Left ventricle myocardium inferior (tissue), 1 donor: ENCODE results near the gene ANKRD16. TPM values are rescaled to one million over a fixed set of nuclear protein-coding genes. Genes with fewer than 3 reads are reported as not detected.

Experiments
- DNase-seq: peaks from one replicate; pipeline ENCODE4 v3.0.0-alpha.2; 2020
- H3K27ac ChIP-seq: fragments of 200-600 bp; replicated peaks from 2 replicates; pipeline ENCODE4 v1.8.0; 2021
- H3K27me3 ChIP-seq: fragments of 200-600 bp; 2 replicates; pipeline ENCODE4 v1.8.0; 2021; ENCODE audit warnings: low read depth
- H3K36me3 ChIP-seq: fragments of 200-600 bp; 2 replicates; pipeline ENCODE4 v1.8.0; 2021
- H3K4me1 ChIP-seq: fragments of 200-600 bp; 2 replicates; pipeline ENCODE4 v1.8.0; 2021
- H3K4me3 ChIP-seq: fragments of 200-600 bp; 2 replicates; pipeline ENCODE4 v1.8.0; 2021; ENCODE audit warnings: mild to moderate bottlenecking, moderate library complexity
- H3K9me3 ChIP-seq: fragments of 200-600 bp; replicated peaks from 2 replicates; pipeline ENCODE4 v1.8.0; 2021
- CTCF ChIP-seq: fragments of 200-600 bp; IDR thresholded peaks from 2 replicates; pipeline ENCODE4 v1.8.0; 2021; ENCODE audit warnings: antibody characterized with exemption, mild to moderate bottlenecking, borderline replicate concordance
- intact Hi-C: fragments of 100-400 bp; cut with micrococcal nuclease; formaldehyde crosslinking; loops from one replicate; pipeline ENCODE4 v1.11.0; 2022
- long read RNA-seq: library from polyadenylated mRNA; unstranded; transcript quantifications from one replicate; pipeline ENCODE4 v2.0.0, GENCODE V29; 2021
- total RNA-seq: library from RNA; stranded (reverse); fragmentation: NEBNext Ultra II Directional; extraction: Animal tissue kit (Norgen Biotek cat#: 25700); gene quantifications from one replicate; pipeline ENCODE4 v1.2.1, GENCODE V29; 2021
- donor health status: DM: no; HTN: yes; CAD: no; lungs with severe emphysema.

Gene ANKRD16
- total RNA-seq: 2.3 TPM
- long read RNA-seq, partial matches to known transcripts: 0 of 5 reads
- long read RNA-seq, other reads (novel, unspliced or antisense): 3 of 5 reads

DNA sequence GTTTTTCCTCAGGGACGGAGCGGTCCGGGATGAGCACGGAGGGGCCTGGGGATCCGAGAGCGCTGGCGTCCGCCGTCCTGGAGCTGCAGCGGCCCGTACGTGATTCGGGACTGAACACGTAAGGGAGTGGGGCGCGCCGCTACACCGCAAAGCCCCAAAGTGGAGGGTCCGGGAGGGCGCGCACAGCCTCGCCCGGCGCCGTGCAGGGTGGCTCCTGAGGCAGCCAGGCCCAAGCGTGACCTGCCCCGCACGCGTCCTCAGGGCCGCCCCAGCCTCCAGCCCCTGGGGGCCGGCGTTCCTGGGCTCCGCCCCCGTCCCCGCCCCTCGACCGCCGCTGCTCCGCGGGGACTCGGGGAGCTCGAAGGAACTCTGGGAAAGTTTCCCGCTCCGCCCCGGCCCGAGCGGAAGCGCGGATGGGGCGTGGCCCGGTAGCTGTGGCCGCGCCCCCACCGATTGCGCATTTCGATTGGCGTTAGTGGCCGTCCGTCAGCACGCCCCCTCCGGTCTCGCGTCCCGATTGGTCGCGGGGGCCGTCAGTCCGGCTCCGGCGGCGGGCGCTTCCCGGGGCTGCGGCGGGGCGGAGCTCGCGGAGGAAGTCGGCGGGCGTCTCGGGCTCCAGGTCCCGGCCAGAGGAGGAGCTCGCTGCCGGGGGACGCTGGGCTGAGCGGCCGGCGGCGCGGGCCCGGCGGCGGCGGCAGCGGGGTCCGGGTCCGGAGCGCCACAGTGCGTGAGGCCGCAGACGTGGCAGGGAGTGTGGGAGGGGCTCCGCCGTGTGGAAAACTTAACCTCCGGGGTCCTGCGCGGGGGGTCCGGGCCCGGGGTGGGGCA lies at the start of gene ANKRD16, which contains the start of gene FBH1:
ANKRD16 (minus strand) TSS at position 270 of the 828 bp plus-strand sequence. CDS start 539 bp downstream, outside the sequence.
FBH1 (plus strand) TSS at position 620 of the 828 bp plus-strand sequence; CDS start at position 723, 103 bp downstream.
- Histone ChIP-seq H3K9me3 (no peaks in the 10 kb centered on the region), H3K4me3 (peak within 1 kb of the TSS; percentile 90), H3K27me3 (no peaks in the 10 kb centered on the region), H3K4me1 (peaks cover 69% of the 10 kb centered on the region), H3K27ac (peak within 1 kb of the TSS; percentile 93), H3K36me3 (peaks cover 30% of the 10 kb centered on the region)
- intact Hi-C loops: no loop called here
- peak; percentile 99 for DNase-seq
- TF ChIP-seq CTCF: no peak

DNA sequence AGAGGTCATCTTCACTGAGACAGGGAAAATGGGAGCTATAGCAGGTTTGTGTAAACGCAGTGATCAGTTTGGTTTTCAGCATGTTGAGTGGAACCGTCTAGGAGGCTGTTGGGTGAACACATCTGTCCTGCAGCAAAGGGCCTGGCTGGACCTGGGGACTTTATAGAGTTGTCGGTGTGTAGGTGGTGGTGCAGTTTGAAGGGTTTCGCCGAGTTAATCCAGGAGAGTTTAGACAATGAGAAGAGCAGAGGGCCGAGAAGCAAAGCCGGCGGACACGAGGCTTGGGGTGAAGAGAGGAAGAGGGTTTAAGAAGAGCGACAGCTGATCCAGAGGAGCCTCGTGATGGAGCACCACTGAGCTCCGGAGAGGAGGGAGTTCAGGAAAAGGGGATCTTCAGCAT lies 48.6 kb upstream of the ANKRD16 start:
- no peak for TF ChIP-seq CTCF
- H3K36me3 ChIP-seq: peaks cover 49% of the 10 kb centered on the region
- H3K9me3 ChIP-seq: no peaks in the 10 kb centered on the region
- no peak for DNase-seq
- H3K4me3 ChIP-seq: no peak overlapping the region
- intact Hi-C loops: no loop called here
- H3K4me1 ChIP-seq: peaks cover 29% of the 10 kb centered on the region
- H3K27me3 ChIP-seq: no peaks in the 10 kb centered on the region
- H3K27ac ChIP-seq: no peak overlapping the region

DNA sequence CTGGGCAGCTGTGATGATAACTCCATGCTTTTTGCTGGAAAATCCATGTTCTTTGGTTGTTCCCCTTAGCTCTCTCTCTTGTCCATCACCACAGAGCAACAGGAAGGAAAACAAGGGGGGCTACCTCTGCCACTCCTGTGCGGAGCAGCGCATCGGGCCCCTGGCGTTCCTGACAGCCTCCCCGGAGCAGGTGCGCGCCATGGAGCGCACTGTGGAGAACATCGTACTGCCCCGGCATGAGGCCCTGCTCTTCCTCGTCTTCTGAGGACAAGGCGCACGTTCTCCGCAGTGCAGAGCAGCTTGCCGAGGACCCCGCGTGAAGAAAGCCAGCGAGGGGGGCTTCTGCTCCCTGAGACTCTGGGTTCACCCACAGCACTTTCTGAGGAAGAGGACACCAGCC lies 47.3 kb upstream of the ANKRD16 start:
- no peak for TF ChIP-seq CTCF
- Histone ChIP-seq H3K4me1 (peaks cover 17% of the 10 kb centered on the region), H3K9me3 (no peaks in the 10 kb centered on the region), H3K27me3 (no peaks in the 10 kb centered on the region), H3K4me3 (no peak overlapping the region), H3K27ac (no peak overlapping the region), H3K36me3 (peaks cover 61% of the 10 kb centered on the region)
- intact Hi-C loops: no loop called here
- DNase-seq: no peak

- DNase-seq: no peak
- no peak overlapping the region for H3K27ac ChIP-seq
- H3K4me1 ChIP-seq: peaks cover 10% of the 10 kb centered on the region
- no peak overlapping the region for H3K4me3 ChIP-seq
- H3K27me3 ChIP-seq: no peaks in the 10 kb centered on the region
- no peaks in the 10 kb centered on the region for H3K9me3 ChIP-seq
- no peak for TF ChIP-seq CTCF
- H3K36me3 ChIP-seq: peaks cover 75% of the 10 kb centered on the region
- intact Hi-C loops: no loop called here
These were observed 45.9 kb upstream of the ANKRD16 start for GRCh38 chr10:5935628-5936027.

- peaks cover 10% of the 10 kb centered on the region for H3K4me1 ChIP-seq
- no peak overlapping the region for H3K27ac ChIP-seq
- DNase-seq: no peak
- intact Hi-C loops: no loop called here
- H3K36me3 ChIP-seq: peaks cover 90% of the 10 kb centered on the region
- no peaks in the 10 kb centered on the region for H3K9me3 ChIP-seq
- H3K27me3 ChIP-seq: no peaks in the 10 kb centered on the region
- no peak for TF ChIP-seq CTCF
- H3K4me3 ChIP-seq: no peak overlapping the region
These were observed 44.3 kb upstream of the ANKRD16 start for GRCh38 chr10:5933909-5934546.
